ENCODE data around the gene CA10.

The CA10 gene

GRCh38 chr17:51765282-51766135 is 393.0 kb downstream of the CA10 start:
- in situ Hi-C loops (cut with HindIII; ENCODE audit: low pct_ligation_motif_present, low pct_unique_long_range_greater_than_20kb, low sequenced_read_pairs): no loop called here
- no peak for DNase-seq

- peak; percentile 64 for DNase-seq
- in situ Hi-C loops (cut with HindIII; ENCODE audit: low pct_ligation_motif_present, low pct_unique_long_range_greater_than_20kb, low sequenced_read_pairs): no loop called here
These were observed 394.0 kb downstream of the CA10 start for GRCh38 chr17:51764387-51764971.

- DNase-seq: no peak
- in situ Hi-C loops (cut with HindIII; ENCODE audit: low pct_ligation_motif_present, low pct_unique_long_range_greater_than_20kb, low sequenced_read_pairs): no loop called here
These were observed 395.5 kb downstream of the CA10 start for GRCh38 chr17:51763058-51763457.

GRCh38 chr17:51761105-51761504 is 397.4 kb downstream of the CA10 start:
- in situ Hi-C loops (cut with HindIII; ENCODE audit: low pct_ligation_motif_present, low pct_unique_long_range_greater_than_20kb, low sequenced_read_pairs): no loop called here
- no peak for DNase-seq

GRCh38 chr17:51759260-51759659 is 399.3 kb downstream of the CA10 start:
- DNase-seq: no peak
- in situ Hi-C loops (cut with HindIII; ENCODE audit: low pct_ligation_motif_present, low pct_unique_long_range_greater_than_20kb, low sequenced_read_pairs): no loop called here

- in situ Hi-C loops (cut with HindIII; ENCODE audit: low pct_ligation_motif_present, low pct_unique_long_range_greater_than_20kb, low sequenced_read_pairs): no loop called here
These were observed 407.4 kb downstream of the CA10 start for GRCh38 chr17:51751072-51751471.

GRCh38 chr17:51748749-51749604 is 409.5 kb downstream of the CA10 start:
- in situ Hi-C loops (cut with HindIII; ENCODE audit: low pct_ligation_motif_present, low pct_unique_long_range_greater_than_20kb, low sequenced_read_pairs): no loop called here

More at GRCh38 chr17:51751072-51751471, 407.4 kb downstream of the CA10 start:
- DNase-seq: no peak

GRCh38 chr17:51746421-51746820 is 412.1 kb downstream of the CA10 start:
- DNase-seq: no peak
- in situ Hi-C loops (cut with HindIII; ENCODE audit: low pct_ligation_motif_present, low pct_unique_long_range_greater_than_20kb, low sequenced_read_pairs): no loop called here

More at GRCh38 chr17:51748749-51749604, 409.5 kb downstream of the CA10 start:
- no peak for DNase-seq

GRCh38 chr17:51745993-51746392 is 412.5 kb downstream of the CA10 start:
- in situ Hi-C loops (cut with HindIII; ENCODE audit: low pct_ligation_motif_present, low pct_unique_long_range_greater_than_20kb, low sequenced_read_pairs): no loop called here

GRCh38 chr17:51743477-51743876 is 415.0 kb downstream of the CA10 start:
- DNase-seq: no peak

More at GRCh38 chr17:51745993-51746392, 412.5 kb downstream of the CA10 start:
- DNase-seq: no peak

GRCh38 chr17:51742571-51742970 is 415.9 kb downstream of the CA10 start:
- DNase-seq: no peak
- in situ Hi-C loops (cut with HindIII; ENCODE audit: low pct_ligation_motif_present, low pct_unique_long_range_greater_than_20kb, low sequenced_read_pairs): no loop called here

More at GRCh38 chr17:51743477-51743876, 415.0 kb downstream of the CA10 start:
- in situ Hi-C loops (cut with HindIII; ENCODE audit: low pct_ligation_motif_present, low pct_unique_long_range_greater_than_20kb, low sequenced_read_pairs): no loop called here

- DNase-seq: no peak
- in situ Hi-C loops (cut with HindIII; ENCODE audit: low pct_ligation_motif_present, low pct_unique_long_range_greater_than_20kb, low sequenced_read_pairs): no loop called here
These were observed 417.1 kb downstream of the CA10 start for GRCh38 chr17:51741458-51741857.

GRCh38 chr17:51740531-51740930 is 418.0 kb downstream of the CA10 start:
- in situ Hi-C loops (cut with HindIII; ENCODE audit: low pct_ligation_motif_present, low pct_unique_long_range_greater_than_20kb, low sequenced_read_pairs): no loop called here
- no peak for DNase-seq

GRCh38 chr17:51739245-51739886 is 419.1 kb downstream of the CA10 start:
- in situ Hi-C loops (cut with HindIII; ENCODE audit: low pct_ligation_motif_present, low pct_unique_long_range_greater_than_20kb, low sequenced_read_pairs): no loop called here
- DNase-seq: no peak

GRCh38 chr17:51736356-51736755 is 422.2 kb downstream of the CA10 start:
- DNase-seq: no peak
- in situ Hi-C loops (cut with HindIII; ENCODE audit: low pct_ligation_motif_present, low pct_unique_long_range_greater_than_20kb, low sequenced_read_pairs): no loop called here

- DNase-seq: no peak
- in situ Hi-C loops (cut with HindIII; ENCODE audit: low pct_ligation_motif_present, low pct_unique_long_range_greater_than_20kb, low sequenced_read_pairs): no loop called here
These were observed 423.5 kb downstream of the CA10 start for GRCh38 chr17:51734976-51735375.

GRCh38 chr17:51734462-51734861 is 424.1 kb downstream of the CA10 start:
- DNase-seq: peak; percentile 11
- in situ Hi-C loops (cut with HindIII; ENCODE audit: low pct_ligation_motif_present, low pct_unique_long_range_greater_than_20kb, low sequenced_read_pairs): no loop called here

- no peak for DNase-seq
- in situ Hi-C loops (cut with HindIII; ENCODE audit: low pct_ligation_motif_present, low pct_unique_long_range_greater_than_20kb, low sequenced_read_pairs): no loop called here
These were observed 425.3 kb downstream of the CA10 start for GRCh38 chr17:51733166-51733565.
